Activated T-cell treated with anti-CD3 and anti-CD28 coated beads, Interleukin-2, amount 50 U/mL, for 72 hours (primary cell): ENCODE data around the gene HUS1. TPM values are rescaled to one million over a fixed set of nuclear protein-coding genes. Genes with fewer than 3 reads are reported as not detected.
A peak's percentile ranks its signal among the peaks of the same experiment; 100 is the strongest.
"Not testable (repeated sequence)": the region's sequence is repeated elsewhere in the genome, so short reads cannot be mapped to it uniquely, and the experiment has no call there.

Source experiments
- ATAC-seq, 2 donors: fragments of 150-1000 bp; cut with Tn5 transposase; replicated peaks in 1 of 2; 2 replicates each; pipeline ENCODE4 v1.10.0; 2021; ENCODE audit warnings: moderate library complexity in 2 of 2, mild to moderate bottlenecking in 1 of 2
- DNase-seq, 2 donors: peaks; one replicate each; pipeline ENCODE4 v3.0.0; 2021 to 2022; ENCODE audit warnings: mixed read lengths in 1 of 2
- H3K27ac Mint-ChIP-seq: one replicate; pipeline ENCODE4 v1.8.0; 2022; ENCODE audit warnings: mild to moderate bottlenecking, moderate library complexity, mixed read lengths
- H3K27me3 Mint-ChIP-seq: one replicate; pipeline ENCODE4 v1.8.0; 2022; ENCODE audit warnings: low read depth, mixed read lengths
- H3K36me3 Mint-ChIP-seq, 2 donors: one replicate each; pipeline ENCODE4 v1.8.0; 2022; ENCODE audit warnings: mixed read lengths in 2 of 2, mild to moderate bottlenecking in 1 of 2; ENCODE audit not compliant: insufficient read depth in 2 of 2
- H3K4me1 Mint-ChIP-seq: one replicate; pipeline ENCODE4 v1.8.0; 2022; ENCODE audit warnings: low read depth, mixed read lengths
- H3K4me3 Mint-ChIP-seq, 2 donors: one replicate each; pipeline ENCODE4 v1.8.0; 2022; ENCODE audit warnings: mild to moderate bottlenecking in 2 of 2, mixed read lengths in 2 of 2, moderate library complexity in 2 of 2
- H3K9me3 Mint-ChIP-seq, 2 donors: one replicate each; pipeline ENCODE4 v1.8.0; 2022; ENCODE audit warnings: mixed read lengths in 2 of 2
- total RNA-seq, 2 donors: library from RNA; stranded (reverse); gene quantifications; one replicate each; pipeline ENCODE4 v1.2.3, GENCODE V29; 2022

The HUS1 gene
- total RNA-seq, 2 donors from 2014 or later = 38.3 to 41.1 TPM

DNA sequence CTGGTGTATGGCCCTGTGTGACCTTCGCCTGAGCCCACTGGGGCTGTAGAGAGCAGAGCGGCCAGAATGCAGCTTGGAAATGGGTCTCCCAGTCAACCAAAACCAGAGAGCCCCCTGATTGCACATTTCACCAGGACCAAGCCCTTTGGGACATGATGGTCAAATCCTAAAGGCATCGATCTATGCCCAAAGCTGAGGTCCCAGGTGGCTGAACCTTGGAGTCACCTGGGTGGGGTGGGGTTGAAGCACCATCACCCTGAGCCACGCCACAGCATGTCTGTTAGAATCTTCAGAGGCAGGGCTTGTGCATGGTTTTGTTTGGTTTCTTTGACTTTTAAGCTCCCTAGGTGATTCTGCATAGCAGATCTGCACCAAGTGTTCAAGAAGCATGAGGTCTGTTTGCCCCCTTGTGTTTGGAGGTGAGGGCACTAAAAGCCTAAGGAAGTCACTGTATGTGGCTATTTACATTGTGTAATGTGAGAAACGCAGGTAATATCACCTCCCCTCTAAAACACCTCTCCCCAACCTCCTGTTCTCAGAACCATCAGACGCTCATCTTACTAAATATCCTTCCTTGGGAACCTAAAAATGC lies 40.7 kb downstream of the HUS1 start:
- ATAC-seq (no peak), DNase-seq (no peak)
- Mint-ChIP-seq H3K4me3 (no peak overlapping the region), H3K27ac (no peak overlapping the region), H3K27me3 (no peaks in the 10 kb centered on the region), H3K9me3 (no peaks in the 10 kb centered on the region), H3K36me3 (no peaks in the 10 kb centered on the region), H3K4me1 (peaks cover 9% of the 10 kb centered on the region)

- ATAC-seq (no peak), DNase-seq (no peak)
- Mint-ChIP-seq H3K36me3 (no peaks in the 10 kb centered on the region), H3K9me3 (no peaks in the 10 kb centered on the region), H3K4me1 (peaks cover 9% of the 10 kb centered on the region), H3K4me3 (peak overlapping the region in 1 of 2 donors; percentile 50), H3K27ac (peak overlapping the region; percentile 2), H3K27me3 (no peaks in the 10 kb centered on the region)
Observed at GRCh38 chr7:47937711-47938573, 41.5 kb downstream of the HUS1 start.

DNA sequence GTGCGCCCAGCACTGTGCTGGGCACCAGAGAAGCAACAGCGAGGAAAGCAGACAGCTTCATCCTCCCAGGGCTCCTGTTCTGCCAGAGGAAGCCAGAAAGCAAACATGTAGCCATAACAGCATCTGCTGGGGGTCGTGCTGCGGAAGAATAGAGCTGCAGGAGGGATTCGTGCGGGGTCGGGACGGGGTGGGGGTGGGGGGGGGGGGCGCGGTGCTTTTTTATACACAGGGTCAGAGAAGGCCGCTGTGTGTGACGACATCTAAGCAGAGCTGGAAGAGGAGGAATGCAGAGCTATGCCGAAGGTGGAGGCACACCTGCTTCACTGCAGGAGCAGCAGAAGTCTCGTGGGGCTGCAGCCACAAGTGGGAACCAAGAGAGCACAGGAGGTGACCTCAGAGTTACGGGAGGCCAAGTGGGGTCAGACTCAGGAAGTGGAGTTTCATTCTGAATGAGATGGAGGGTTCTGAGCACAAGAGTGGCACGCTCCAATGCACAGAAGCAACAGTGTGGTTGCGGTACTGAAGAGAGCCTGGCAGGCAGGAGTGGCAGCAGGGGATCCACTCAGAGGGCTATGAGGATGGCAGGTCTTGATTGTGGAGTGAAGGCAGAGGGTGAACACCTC lies 42.2 kb downstream of the HUS1 start:
- Mint-ChIP-seq H3K4me3 (peak overlapping the region in 1 of 2 donors; percentile 50), H3K9me3 (no peaks in the 10 kb centered on the region), H3K4me1 (peaks cover 9% of the 10 kb centered on the region), H3K27ac (peak overlapping the region; percentile 2), H3K36me3 (no peaks in the 10 kb centered on the region), H3K27me3 (no peaks in the 10 kb centered on the region)
- ATAC-seq = peak; percentile 74 to 98
- DNase-seq = peak; percentile 23 to 60

DNA sequence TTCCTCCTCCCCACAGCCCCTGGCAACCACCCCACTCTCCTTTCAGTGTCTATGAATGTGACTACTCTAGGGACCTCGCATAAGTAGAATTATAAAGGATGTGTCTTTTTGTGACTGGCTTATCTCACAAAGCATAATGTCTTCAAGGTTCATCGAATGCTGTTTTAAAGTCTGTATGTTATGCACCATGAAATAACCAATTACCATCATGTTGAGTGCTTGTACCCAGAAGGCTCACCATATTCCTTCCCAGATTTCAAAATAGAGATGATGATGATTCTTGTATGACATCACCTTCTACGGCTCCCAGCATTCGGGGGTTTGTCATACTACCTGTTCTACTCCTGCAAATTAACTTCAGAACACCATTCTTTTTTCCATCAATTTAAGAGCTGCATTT lies 43.1 kb downstream of the HUS1 start:
- Mint-ChIP-seq H3K9me3 (no peaks in the 10 kb centered on the region), H3K27ac (no peak overlapping the region), H3K27me3 (no peaks in the 10 kb centered on the region), H3K4me3 (no peak overlapping the region), H3K36me3 (no peaks in the 10 kb centered on the region), H3K4me1 (peaks cover 9% of the 10 kb centered on the region)
- DNase-seq = no peak
- no peak for ATAC-seq

DNA sequence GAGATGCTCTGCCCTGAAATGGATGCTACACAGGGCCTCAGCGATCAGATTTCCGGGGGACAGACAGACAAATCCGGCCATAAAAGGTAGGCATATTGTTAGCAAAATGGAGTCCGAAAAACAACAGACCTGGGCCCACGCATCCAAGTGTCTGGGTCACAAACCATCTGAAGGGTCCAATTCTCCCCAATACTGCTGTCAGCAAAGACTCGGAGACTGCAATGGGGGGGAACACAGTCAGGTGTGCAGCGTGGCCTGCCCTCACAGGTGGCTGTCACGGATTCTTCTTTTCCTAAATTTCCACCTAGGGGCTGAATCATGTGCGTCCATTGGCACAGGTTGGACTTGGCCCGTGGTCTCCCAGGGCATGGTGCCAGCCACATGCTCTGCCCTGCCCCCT lies 44.1 kb downstream of the HUS1 start:
- Mint-ChIP-seq H3K27ac (no peak overlapping the region), H3K4me3 (no peak overlapping the region), H3K27me3 (no peaks in the 10 kb centered on the region), H3K36me3 (no peaks in the 10 kb centered on the region), H3K4me1 (peaks cover 9% of the 10 kb centered on the region), H3K9me3 (no peaks in the 10 kb centered on the region)
- ATAC-seq (no peak), DNase-seq (no peak)

GRCh38 chr7:47934831-47935230 lies 44.6 kb downstream of the HUS1 start:
- Mint-ChIP-seq H3K4me1 (peaks cover 9% of the 10 kb centered on the region), H3K9me3 (no peaks in the 10 kb centered on the region), H3K4me3 (no peak overlapping the region), H3K27ac (no peak overlapping the region), H3K36me3 (no peaks in the 10 kb centered on the region), H3K27me3 (no peaks in the 10 kb centered on the region)
- no peak for ATAC-seq
- no peak for DNase-seq

DNA sequence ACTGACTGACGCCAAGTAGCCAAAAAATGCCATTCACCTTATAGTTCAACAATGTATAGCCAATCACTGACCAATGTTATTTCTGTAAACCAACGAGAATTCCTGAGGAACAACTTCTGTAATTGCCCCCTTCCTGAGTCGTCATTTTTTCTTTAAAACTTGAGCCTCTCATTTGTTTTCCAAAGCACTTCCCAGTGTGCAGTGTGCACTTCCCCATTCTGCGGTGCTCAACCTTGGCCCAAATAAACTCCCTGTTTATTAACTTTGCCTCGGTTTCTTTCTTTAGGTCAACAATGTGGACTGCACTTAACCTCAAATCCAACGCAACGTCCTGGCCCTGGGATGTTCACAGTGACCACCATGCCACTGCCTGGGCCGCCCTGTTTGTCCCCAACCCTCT lies 46.2 kb downstream of the HUS1 start:
- Mint-ChIP-seq H3K4me1 (peaks cover 9% of the 10 kb centered on the region), H3K27ac (no peak overlapping the region), H3K27me3 (no peaks in the 10 kb centered on the region), H3K36me3 (no peaks in the 10 kb centered on the region), H3K4me3 (no peak overlapping the region), H3K9me3 (no peaks in the 10 kb centered on the region)
- ATAC-seq (no peak), DNase-seq (no peak)

GRCh38 chr7:47932466-47933037 lies 46.9 kb downstream of the HUS1 start:
- H3K27me3 Mint-ChIP-seq = no peaks in the 10 kb centered on the region
- DNase-seq (no peak), ATAC-seq (no peak)
- H3K27ac Mint-ChIP-seq = no peak overlapping the region
- no peaks in the 10 kb centered on the region for H3K9me3 Mint-ChIP-seq
- no peak overlapping the region for H3K4me3 Mint-ChIP-seq
- peaks cover 4% of the 10 kb centered on the region for H3K4me1 Mint-ChIP-seq
- no peaks in the 10 kb centered on the region for H3K36me3 Mint-ChIP-seq

- no peak overlapping the region for H3K4me3 Mint-ChIP-seq
- H3K27ac Mint-ChIP-seq = no peak overlapping the region
- no peak for ATAC-seq
- H3K9me3 Mint-ChIP-seq = no peaks in the 10 kb centered on the region
- no peaks in the 10 kb centered on the region for H3K4me1 Mint-ChIP-seq
- DNase-seq = no peak
- H3K27me3 Mint-ChIP-seq = no peaks in the 10 kb centered on the region
- no peaks in the 10 kb centered on the region for H3K36me3 Mint-ChIP-seq
Observed at GRCh38 chr7:47932016-47932415, 47.4 kb downstream of the HUS1 start.

DNA sequence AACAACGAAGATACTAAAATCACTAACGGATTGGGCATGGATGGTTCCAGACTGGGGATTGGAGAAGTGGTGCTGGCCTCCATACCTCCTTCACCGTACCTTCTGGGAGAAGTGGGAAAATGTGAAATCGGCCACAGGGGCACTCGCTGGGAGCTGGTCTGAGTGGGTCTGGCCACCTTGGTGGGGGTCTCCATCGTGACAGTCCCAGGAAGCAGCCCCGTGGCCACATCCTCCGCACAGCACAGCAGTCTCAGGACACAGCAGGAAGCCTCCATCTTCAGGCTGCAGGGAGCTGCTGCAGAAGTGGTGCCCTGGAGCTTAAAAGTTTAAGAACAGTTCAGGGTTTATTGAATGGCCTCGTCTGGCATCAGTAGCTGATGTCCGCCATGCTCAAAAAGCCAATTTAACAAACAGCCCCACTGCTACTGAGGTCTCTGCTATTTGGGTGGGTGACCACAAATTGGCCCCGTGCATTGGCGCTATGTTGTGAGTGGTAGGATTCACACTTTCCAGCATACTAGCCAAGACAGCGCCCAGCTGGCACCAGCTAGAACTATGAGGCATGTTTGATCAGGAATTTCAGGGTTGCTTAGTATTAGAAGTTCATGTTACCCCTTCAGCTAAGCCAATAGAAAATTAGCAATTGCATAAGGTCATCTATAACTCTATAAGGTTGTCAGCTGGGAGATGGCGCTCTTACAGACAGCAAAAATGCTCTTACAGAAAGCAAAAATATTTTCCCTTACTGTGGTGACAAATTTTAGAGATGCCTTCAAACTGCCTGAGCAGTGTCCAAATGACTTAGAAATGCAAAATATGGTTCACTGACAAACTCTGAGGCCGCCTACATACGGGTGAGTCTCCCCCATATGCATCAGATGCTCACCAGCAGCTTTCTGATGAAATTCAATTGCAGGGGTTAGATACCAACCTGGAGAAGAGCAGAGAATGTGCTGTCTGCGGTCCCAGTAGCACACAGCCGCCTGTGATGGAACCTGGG lies 48.1 kb downstream of the HUS1 start:
- DNase-seq (no peak), ATAC-seq (no peak)
- no peaks in the 10 kb centered on the region for H3K9me3 Mint-ChIP-seq
- no peak overlapping the region for H3K4me3 Mint-ChIP-seq
- no peaks in the 10 kb centered on the region for H3K27me3 Mint-ChIP-seq
- H3K27ac Mint-ChIP-seq = no peak overlapping the region
- no peaks in the 10 kb centered on the region for H3K4me1 Mint-ChIP-seq
- H3K36me3 Mint-ChIP-seq = no peaks in the 10 kb centered on the region

DNA sequence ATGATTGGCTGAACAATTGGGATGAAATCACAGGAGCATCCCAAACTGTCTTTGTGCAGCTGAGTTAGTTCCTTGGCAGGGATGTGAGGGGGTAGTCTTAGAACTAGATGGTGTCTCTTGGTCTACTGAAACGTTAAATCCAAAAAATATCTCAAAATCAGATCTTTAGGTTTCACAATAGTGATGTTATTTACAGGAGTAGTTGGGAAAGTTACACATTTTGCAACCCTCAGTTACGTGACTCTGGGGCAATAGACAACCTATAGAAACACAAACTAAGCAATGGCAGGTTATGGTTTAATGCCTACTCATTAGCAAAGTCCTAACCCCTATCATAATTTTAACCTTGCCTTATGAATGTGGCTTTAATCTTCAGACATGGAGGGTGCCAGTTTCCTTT lies 55.1 kb downstream of the HUS1 start:
- no peak overlapping the region for H3K4me3 Mint-ChIP-seq
- DNase-seq = no peak
- H3K36me3 Mint-ChIP-seq = no peaks in the 10 kb centered on the region
- peaks cover 0 to 2% of the 10 kb centered on the region in 2 donors for H3K9me3 Mint-ChIP-seq
- no peaks in the 10 kb centered on the region for H3K4me1 Mint-ChIP-seq
- ATAC-seq = no peak
- no peak overlapping the region for H3K27ac Mint-ChIP-seq
- H3K27me3 Mint-ChIP-seq = no peaks in the 10 kb centered on the region

DNA sequence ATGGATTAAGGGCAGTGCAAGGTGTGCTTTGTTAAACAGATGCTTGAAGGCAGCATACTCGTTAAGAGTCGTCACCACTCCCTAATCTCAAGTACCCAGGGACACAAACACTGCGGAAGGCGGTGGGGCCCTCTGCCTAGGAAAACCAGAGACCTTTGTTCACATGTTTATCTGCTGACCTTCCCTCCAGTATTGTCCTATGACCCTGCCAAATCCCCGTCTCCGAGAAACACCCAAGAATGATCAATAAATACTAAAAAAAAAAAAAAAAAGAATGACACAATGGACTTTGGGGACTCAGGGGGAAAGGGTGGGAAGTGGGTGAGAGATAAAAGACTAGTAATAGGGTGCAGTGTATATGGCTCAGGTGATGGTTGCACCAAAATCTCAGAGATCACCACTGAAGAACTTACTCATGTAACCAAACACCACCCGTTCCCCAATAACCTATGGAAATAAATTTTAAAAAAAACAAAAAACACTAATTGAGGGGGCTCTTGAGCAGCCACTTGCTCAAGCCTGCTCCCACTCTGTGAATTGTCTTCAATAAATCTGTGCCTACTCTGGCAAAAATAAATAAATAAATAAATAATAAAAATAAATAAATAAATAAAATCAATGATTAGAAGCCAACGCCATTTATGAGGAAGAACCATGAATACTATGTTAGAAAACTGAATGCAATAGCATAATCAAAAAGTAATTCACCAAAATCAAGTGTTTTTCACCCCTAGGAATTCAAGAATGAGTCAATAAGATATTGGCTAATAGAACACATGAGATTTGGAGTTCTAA lies 56.1 kb downstream of the HUS1 start:
- not testable (repeated sequence) for H3K27ac Mint-ChIP-seq, H3K4me3 Mint-ChIP-seq, DNase-seq, H3K27me3 Mint-ChIP-seq, H3K9me3 Mint-ChIP-seq, H3K4me1 Mint-ChIP-seq, ATAC-seq, H3K36me3 Mint-ChIP-seq
